HG02571 (cell line): Measurements from ENCODE around the gene CCDC47.
A peak's percentile ranks its signal among the peaks of the same experiment; 100 is the strongest.

Source experiments
- ATAC-seq: cut with Tn5 transposase; IDR thresholded peaks from one replicate; pipeline ENCODE4 v1.9.1; 2021; ENCODE audit warnings: mild to moderate bottlenecking, moderate library complexity; ENCODE audit not compliant: unreplicated experiment

The CCDC47 gene

DNA sequence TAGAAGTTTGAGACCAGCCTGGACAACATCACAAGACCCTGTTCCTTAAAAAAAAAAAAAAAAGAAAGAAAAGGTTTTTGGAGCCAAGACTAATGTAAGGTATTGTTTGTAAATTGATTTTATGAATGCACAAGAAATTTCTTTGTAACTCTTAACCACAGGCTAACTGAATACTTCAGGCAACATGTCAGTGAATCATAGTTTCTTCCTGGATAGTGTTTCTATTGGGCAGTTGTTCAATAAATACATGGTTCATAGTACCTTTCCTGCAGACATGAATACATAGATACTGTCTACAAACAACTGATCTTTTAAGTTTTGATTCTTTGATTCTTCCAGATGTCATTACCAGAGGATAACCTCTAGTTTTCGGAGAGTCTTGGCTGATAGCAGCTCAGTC lies 12.2 kb upstream of the CCDC47 start:
- no peak for ATAC-seq

DNA sequence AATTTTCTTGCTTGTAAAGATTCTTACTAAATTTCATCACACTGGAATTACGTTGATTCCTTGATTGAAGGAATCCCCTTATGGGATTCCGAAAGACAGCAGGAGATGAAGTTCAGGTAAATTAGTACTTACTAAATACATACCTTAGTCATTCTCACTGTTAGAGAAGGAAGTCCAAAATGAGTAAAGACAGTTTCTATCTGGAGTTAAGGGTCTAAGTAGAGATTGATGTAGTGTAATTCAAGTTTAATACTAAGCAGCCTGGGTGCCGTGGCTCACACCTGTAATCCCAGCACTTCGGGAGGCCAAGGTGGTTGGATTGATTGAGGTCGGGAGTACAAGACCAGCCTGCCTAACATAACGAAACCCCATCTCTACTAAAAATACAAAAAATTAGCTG lies 10.1 kb upstream of the CCDC47 start:
- no peak for ATAC-seq

DNA sequence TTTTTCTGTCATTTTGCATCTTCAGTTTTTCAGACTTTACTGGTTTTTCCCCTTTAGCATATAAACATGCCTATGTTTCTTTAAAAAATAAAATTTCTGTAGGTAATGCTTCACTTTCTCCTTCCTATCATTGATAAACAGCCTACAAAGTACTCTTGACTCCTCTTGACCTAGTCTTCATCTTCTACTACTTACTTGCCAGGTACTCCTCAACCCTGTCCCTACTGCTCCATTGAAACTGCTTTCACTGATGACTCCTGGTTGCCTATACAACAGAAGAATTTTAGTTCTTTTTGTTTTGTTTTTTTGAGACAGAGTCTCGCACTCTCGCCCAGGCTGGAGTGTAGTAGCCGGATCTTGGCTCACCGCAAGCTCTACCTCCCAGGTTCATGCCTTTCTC lies 7.5 kb upstream of the CCDC47 start:
- ATAC-seq: no peak

DNA sequence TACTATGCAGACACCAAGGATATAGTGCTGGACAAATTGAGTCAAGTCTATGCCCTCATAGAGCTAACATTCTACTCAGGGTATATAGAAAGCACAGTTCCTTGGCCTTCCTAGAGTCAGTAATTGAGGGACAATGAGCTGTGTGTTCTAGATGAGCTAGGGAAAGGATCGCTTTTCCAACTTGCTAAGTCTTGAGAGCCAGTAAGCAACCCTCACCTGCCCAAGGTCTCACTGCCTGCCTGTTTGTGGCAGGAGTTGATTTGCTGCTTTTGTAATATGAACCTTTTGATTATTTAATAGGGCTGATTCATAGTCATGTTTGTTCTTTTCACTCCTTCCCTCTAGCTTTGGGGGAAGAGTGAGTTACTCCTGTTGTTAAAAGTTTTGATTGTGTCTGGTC lies 7.1 kb upstream of the CCDC47 start:
- no peak for ATAC-seq

DNA sequence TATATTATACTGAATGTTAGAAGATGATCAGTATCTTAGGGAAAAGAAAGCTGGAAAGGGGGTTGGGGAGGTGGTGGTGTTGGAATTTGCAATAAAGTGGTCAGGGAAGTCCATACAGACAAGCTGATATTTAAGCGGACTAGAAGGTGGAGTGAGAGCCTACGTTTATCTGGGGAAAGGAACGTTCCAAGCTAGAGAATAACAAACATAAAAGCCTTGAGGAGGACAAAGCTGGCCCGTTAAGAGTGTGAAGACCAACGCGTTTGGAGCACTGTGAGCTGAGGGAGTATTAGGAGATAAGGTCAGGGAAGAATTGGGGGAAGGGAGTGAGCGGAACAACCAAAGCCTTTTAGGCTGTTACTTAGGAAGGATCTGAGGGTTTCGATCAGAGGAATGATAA lies 2.0 kb upstream of the CCDC47 start:
- ATAC-seq: no peak

DNA sequence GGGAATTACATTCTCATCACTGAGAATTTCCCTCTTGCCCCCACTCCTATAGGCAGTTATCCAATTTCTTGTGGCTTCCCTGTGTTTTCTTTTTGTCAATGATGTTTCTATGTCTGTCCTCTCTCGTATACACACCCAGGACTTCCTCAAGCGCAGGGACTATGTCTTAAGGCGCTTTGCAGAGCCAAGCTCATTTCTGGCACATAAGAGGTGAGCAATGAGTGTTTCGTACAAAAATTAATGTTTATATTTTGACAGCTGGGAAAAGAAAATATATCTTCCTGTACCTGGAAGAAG lies 1.5 kb upstream of the CCDC47 start:
- ATAC-seq: no peak

DNA sequence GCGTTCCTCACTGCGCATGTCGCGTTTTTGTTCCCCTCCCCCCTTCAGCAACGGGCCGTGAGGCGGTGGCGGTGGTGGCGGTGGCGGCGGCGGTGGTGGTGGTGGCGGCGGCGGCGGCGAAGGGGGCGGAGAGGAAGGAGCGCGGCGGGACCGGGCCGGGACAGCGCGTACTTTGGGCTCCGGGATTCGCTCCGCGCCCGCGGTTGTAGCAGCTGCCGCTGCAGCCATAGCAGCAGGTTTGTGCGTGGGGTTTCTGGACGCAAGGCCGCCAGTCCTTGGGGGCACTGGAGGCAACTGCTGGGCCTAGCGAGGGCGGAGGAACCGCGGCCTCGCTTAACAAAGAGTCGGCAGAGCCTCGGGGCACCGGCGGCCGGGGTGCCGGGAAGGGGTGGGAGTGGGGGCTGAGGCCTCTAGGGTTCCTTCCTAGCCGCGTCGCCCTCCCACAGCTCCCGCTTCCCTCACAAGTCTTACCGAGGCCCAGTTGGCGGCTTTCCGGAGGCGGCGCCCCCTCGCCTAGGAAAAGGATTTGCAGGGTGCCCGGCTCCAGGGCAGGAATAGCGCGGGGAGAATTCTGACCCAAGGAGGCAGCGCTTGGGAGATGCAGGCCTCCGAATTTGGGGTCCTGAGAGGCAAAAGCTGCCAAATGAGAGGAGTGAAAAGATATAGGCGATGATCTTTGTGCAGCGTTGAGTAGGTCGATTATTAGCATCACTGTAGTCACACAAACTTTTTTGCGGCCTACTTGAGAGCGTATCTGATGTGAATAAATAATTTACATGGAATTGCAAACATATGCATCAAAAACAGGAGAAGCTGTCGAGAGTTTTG lies 958 bp upstream of the CCDC47 start, which contains the start of gene DDX42:
TSS of gene DDX42 (plus strand) at position 30 of the 828 bp plus-strand sequence. CDS start 12,880 bp downstream, outside the sequence.
- peak; percentile 3 for ATAC-seq

DNA sequence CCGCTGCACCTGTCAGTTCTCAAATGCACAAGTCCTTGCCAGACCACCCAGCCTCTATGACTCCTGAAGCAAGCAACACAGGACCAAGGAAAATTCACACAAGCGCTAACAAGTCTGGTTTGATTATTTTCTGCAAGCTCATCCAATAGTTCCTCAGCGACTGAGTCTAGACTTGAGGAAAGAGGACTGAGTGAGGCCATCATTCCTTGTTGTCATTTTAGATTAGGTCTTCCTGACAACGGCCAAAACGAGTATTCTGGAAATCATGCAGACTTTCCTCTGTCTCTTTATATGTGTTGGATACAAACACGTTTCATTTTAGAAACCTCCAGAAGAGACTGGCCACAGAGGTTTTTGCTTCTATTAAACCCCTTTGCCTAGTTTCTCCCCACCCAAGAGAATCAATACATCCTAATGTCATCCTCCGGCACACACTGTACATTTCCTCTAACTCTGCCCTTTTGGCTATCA lies 561 bp downstream of the CCDC47 start:
- ATAC-seq: no peak

DNA sequence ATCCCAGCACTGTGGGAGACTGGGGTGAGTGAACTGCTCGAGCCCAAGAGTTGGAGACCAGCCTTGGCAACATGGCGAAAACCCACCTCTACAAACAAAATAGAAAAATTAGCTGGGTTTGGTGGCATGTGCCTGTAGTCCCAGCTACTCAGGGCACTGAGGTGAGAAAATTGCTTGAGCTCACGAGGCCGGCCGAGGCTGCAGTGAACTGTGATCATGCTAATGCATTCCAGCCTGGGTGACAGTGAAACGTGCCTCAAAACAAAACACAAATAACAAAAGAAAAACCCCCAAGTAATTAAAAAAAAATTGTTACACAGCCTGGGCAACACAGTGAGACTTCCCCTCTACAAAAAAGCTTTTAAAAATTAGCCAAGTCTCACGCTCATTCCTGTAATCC lies 5.0 kb downstream of the CCDC47 start:
- ATAC-seq: no peak

DNA sequence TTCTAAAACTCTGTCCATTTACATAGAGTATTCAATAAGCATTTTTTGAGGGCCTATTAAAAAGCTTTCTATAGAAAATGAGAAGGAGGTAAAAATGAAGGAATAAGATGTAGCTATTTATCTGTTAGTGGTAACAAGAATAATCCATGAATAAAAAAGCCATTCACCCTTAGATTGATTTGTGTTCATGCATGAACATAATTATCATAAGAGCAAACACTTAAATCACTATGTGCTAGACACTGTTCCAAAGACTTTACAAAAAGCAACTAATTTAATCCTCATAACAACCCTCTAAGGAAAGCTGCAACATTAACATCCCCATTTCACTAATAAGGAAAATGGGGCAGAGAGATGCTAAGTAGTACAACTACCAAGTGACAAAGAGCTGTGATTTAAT lies 6.6 kb downstream of the CCDC47 start:
- ATAC-seq: no peak

DNA sequence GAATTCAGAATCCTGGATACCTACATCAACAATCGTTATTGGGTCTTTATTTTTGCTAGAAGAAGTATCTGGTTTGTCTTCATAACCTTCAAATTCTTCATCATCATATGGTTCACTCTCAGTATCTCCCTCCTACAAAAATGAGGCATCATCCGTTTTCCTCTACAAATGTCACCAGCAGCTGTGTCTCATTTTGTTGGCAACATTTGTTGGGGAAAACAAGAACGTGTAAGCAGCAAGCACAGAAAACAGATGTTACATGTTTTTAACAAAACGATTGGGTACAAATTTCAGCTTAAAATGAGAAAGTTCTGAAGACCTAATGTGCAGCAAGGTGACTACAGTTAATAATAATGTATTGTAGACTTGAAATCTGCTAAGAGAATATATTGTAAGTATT lies 8.7 kb downstream of the CCDC47 start:
- ATAC-seq: no peak

DNA sequence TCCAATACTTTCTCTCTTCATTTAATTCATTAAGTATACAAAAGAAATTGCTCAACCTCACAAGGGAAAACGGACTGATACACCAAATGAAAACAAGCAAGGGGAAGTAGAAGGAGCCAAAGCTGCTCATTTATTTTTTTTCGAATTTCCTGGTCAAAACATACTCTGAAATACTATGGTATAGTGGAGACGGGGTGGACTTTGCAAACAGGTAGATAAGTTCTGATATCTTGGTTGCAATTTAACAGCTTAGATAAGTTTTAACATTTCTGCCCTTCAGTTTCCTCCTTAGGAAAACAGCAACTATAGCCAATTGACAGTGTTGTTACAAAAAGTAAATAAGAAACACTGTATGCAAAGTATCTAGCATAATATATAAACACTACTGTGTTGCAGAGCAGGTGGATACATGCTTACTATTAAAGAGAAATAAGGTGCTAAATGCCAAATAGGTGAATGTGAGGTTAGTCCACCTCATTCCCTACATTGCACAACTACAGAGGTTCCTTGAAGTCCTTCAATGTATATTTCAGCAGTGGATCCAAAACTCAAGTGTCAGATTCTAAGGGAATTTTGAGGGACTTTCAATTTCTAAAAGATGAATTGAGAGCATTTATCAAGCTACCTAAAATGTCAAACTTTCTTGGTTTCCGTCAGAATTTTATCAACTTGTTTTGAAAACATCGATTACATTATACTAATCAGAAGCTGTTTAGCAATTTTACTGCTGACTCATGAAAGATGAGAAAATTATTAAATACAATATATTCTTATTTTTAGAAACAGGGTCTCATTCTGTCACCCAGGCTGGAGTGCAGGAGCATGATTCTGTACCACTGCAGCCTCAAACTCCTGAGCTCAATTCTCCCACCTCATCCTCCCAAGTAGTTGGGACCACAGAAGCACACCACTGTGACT lies 11.0 kb downstream of the CCDC47 start:
- ATAC-seq: no peak

DNA sequence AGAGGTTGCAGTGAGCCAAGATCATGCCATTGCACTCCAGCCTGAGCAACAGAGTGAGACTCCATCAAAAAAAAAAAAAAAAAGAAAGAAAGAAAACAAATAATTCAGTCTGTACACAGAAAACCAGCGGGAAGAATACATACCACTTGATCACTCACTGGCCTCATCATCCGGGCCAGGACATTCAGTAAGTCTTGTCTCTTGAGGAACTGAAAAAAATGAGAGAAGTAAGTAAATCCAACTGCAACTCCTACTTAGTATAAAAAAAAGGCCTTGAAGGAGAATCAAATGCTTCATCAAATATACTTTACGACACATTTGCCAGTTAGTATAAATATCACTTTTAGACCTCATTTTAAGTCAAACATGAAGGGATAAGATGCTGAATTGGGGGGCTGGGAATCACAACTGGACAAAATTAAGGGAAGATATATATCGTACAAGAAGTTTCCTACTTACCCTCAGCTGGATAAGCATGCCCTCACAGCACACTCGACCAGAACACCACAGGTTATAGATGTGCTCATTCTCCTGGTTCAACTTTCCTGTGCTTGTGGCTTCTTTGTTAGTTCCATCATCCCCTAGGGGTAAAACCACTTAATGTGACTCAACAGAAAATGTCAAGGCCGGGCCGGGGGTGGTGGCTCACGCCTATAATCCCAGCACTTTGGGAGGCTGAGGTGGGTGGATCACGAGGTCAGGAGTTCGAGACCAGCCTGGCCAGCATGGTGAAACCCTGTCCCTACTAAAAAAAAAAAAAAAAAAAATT lies 12.4 kb downstream of the CCDC47 start:
- no peak for ATAC-seq

DNA sequence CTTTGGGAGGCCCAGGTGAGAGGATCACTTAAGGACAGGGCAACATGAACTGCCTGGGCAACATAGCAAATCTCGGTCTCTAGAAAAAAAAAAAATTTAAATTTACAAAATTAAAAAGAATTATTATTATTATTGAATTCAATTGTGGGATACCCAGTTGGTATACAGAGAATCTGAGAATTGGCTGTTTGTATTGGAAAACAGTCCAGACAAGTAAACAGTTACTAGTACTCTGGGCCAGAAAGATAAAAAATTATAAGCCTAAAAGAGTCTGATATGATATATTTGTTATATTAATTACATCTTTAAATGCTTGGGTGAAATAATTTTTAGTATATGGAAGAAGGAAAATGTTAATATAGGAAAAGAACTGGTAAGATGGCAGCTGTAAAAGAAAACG lies 15.0 kb downstream of the CCDC47 start:
- no peak for ATAC-seq

DNA sequence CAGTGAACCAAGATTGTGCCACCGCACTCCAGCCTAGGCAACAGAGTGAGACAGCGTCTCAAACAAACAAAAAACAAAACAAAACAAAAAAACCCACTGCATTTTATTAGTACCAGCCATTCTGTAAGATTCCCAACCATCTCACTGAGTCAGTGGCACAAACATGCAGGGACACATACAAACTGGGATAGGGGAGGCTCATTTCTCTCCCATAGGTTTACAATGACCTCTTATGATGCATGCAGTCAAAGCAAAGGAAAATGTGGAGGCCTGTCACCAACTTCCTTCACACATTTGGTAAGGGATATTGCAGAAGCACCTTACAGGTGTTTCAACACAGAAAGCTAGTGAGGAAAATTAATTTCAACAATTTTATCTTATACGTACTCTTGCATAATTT lies 19.4 kb downstream of the CCDC47 start:
- ATAC-seq: no peak

DNA sequence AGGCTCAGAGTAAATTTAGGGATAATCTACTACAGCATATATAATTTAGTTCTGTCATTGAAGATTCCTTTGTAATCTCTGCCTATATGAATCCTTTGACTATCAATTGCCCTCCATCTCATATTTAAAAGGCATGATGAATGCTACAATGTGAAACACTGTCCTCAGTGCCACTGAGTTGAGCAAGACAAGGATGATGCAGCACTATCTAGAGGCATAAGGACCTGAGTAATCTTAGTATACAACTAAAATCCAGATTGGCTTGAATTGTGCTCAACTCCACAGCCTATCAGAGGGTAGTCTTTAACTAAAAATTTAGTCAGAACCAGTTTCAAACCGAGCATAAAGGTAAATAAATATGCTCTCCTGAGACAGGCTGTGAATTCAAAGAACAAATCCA lies 20.2 kb downstream of the CCDC47 start:
- no peak for ATAC-seq

DNA sequence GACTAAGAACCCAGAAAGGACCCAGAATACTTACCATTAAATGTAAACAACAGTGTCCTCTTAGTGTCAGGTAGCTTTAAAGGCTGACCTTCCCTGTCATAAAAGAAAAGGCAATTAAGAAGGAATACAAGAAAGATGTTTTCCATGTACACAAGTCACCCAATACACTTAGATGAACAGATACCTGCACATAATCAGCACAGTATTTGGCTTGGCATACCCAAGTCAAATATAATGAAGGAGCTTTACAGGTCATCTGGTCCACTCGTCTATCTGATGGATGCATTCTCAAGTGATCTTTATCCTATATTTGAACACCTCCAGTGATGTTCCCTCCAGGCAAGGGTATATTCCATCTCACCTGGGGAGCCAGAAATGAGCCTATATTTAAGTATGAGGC lies 20.7 kb downstream of the CCDC47 start:
- no peak for ATAC-seq

DNA sequence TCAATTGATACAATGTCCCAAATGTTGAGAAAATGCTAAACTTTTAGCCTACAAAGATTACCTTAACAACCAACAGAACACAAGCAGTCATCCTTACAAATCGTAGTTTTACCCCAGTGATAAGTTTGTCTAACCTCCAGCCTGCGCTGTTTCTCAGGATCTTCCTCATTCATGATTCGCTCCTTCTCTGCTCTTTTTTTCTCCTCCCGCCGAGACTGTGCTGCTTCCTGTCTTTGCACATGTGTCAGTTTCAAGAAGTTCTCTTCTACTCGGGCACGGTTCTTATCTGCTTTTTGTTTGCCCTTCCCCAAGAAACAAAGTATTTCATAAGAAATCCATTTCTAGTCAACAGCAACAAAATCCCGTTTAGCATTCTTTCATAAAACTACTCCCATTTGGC lies 21.6 kb downstream of the CCDC47 start:
- no peak for ATAC-seq

DNA sequence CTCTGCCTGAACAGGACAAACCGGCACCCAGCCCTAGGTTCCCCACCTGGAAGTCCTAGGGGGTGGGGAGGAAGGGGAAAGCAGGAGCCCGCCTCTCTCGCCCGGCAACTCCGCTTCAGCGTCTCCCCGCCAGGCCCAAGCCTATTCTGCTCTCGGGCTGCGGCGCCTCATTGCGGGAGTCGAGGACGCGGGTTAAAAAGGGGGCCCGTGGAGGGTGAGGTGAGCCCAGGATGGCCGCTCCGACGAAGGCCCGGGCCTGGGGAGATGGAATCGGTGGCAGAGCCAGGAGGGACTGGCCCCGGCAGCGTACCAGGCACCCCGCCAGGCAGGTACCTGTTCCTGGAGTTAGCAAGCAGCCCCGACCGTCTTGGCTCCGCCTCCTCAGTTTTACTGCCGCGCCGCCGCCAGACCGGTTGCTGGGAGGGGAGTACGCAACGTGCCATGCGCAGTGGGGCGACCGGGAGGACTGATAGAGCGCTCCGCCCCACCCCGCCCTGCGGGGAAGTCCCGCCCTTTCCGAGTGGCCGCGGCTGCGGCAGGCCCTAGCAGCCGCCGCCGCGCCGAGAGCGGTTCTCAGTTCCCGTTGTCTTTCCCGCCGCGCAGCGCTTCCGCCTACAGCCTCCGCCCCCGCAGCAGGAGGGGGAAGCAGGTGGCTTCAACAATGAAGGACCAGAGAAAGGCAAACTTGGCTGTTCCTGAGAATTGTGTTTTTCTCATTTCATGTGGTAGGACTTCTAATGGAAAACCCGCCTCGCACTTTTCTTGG lies 31.8 kb downstream of the CCDC47 start, which contains the start of gene STRADA:
TSS of gene STRADA (minus strand) at position 392 of the 766 bp plus-strand sequence. CDS start 13,430 bp downstream, outside the sequence.
- ATAC-seq: peak; percentile 81

DNA sequence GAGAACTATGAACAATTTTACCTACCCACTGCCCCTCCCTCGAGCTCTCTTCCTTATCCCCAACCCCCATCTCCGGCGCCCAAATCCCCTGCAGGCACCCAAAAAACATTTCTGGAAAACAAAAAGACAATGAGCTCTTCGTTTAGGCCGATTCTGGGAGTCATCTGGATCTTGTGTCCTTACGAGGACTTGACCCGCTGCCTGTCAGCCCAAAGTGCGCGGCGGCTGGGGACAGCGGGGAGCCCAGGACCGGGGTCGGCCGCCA lies 32.3 kb downstream of the CCDC47 start:
- ATAC-seq: peak; percentile 2
